HG02588 (cell line): ENCODE results near the gene NDC80.
A peak's percentile ranks its signal among the peaks of the same experiment; 100 is the strongest.
"Not testable (repeated sequence)": the region's sequence is repeated elsewhere in the genome, so short reads cannot be mapped to it uniquely, and the experiment has no call there.

ENCODE experiments used
- ATAC-seq: cut with Tn5 transposase; IDR thresholded peaks from one replicate; pipeline ENCODE4 v1.9.1; 2021; ENCODE audit warnings: mild to moderate bottlenecking, moderate library complexity; ENCODE audit not compliant: unreplicated experiment

Gene NDC80

GRCh38 chr18:2617401-2617998 lies 46.1 kb downstream of the NDC80 start:
- no peak for ATAC-seq

GRCh38 chr18:2618009-2618408 lies 46.7 kb downstream of the NDC80 start:
- ATAC-seq = no peak

- ATAC-seq = no peak
Measured at GRCh38 chr18:2625217-2625616, 53.9 kb downstream of the NDC80 start.

- ATAC-seq = peak; percentile 89
Measured at GRCh38 chr18:2627821-2628276, 56.5 kb downstream of the NDC80 start.

GRCh38 chr18:2629003-2629402 lies 57.6 kb downstream of the NDC80 start:
- ATAC-seq = no peak

- no peak for ATAC-seq
Measured at GRCh38 chr18:2635586-2635985, 64.2 kb downstream of the NDC80 start.

GRCh38 chr18:2636126-2636631 lies 64.8 kb downstream of the NDC80 start:
- ATAC-seq = peak; percentile 3

GRCh38 chr18:2641638-2642037 lies 70.3 kb downstream of the NDC80 start:
- ATAC-seq = peak; percentile 72

GRCh38 chr18:2642771-2643170 lies 71.4 kb downstream of the NDC80 start:
- ATAC-seq = no peak

GRCh38 chr18:2644535-2644934 lies 73.2 kb downstream of the NDC80 start:
- no peak for ATAC-seq

GRCh38 chr18:2651981-2652380 lies 80.6 kb downstream of the NDC80 start:
- ATAC-seq = no peak

- ATAC-seq = no peak
Measured at GRCh38 chr18:2653467-2653866, 82.1 kb downstream of the NDC80 start.

GRCh38 chr18:2654169-2654927 lies 83.0 kb downstream of the NDC80 start:
- ATAC-seq = no peak

GRCh38 chr18:2654928-2655177 lies 83.5 kb downstream of the NDC80 start:
- ATAC-seq = peak; percentile 37

GRCh38 chr18:2655178-2655953 lies 84.0 kb downstream of the NDC80 start, which contains the start of gene SMCHD1:
TSS of gene SMCHD1 (plus strand) at chr18:2655726. CDS start at chr18:2656076, 350 bp downstream.
- ATAC-seq = peak; percentile 73

- no peak for ATAC-seq
Measured at GRCh38 chr18:2655954-2656236, 84.5 kb downstream of the NDC80 start.

GRCh38 chr18:2656237-2656980 lies 85.1 kb downstream of the NDC80 start:
- peak; percentile 12 for ATAC-seq

- no peak for ATAC-seq
Measured at GRCh38 chr18:2656981-2657512, 85.7 kb downstream of the NDC80 start.

GRCh38 chr18:2657788-2658458 lies 86.6 kb downstream of the NDC80 start:
- no peak for ATAC-seq

- ATAC-seq = not testable (repeated sequence)
Measured at GRCh38 chr18:2660849-2661248, 89.5 kb downstream of the NDC80 start.
